HG03135 (cell line): Measurements from ENCODE around the gene TCL1B.

Experiments
- ATAC-seq: cut with Tn5 transposase; IDR thresholded peaks from one replicate; pipeline ENCODE4 v1.9.1; 2021; ENCODE audit warnings: mild to moderate bottlenecking, moderate library complexity; ENCODE audit not compliant: unreplicated experiment

Gene TCL1B

GRCh38 chr14:95666450-95666849, 19.8 kb upstream of the TCL1B start:
- no peak for ATAC-seq

GRCh38 chr14:95667249-95667693, 19.0 kb upstream of the TCL1B start:
- ATAC-seq: no peak

- no peak for ATAC-seq
These were observed 17.9 kb upstream of the TCL1B start for GRCh38 chr14:95668235-95668772.

- ATAC-seq: no peak
These were observed 11.6 kb upstream of the TCL1B start for GRCh38 chr14:95674613-95675012.

- no peak for ATAC-seq
These were observed 10.7 kb upstream of the TCL1B start for GRCh38 chr14:95675486-95675885.

- ATAC-seq: no peak
These were observed 8.9 kb upstream of the TCL1B start for GRCh38 chr14:95677179-95677835.

- ATAC-seq: no peak
These were observed 6.9 kb upstream of the TCL1B start for GRCh38 chr14:95679148-95679815.

- ATAC-seq: no peak
These were observed 6.1 kb upstream of the TCL1B start for GRCh38 chr14:95679998-95680735.

- no peak for ATAC-seq
These were observed 5.1 kb upstream of the TCL1B start for GRCh38 chr14:95681153-95681552.

GRCh38 chr14:95683793-95684192, 2.4 kb upstream of the TCL1B start:
- ATAC-seq: no peak

- ATAC-seq: no peak
These were observed 709 bp downstream of the TCL1B start for GRCh38 chr14:95686935-95687334.

GRCh38 chr14:95689441-95689840, 3.2 kb downstream of the TCL1B start:
- ATAC-seq: no peak

GRCh38 chr14:95690815-95691214, 4.6 kb downstream of the TCL1B start:
- no peak for ATAC-seq

- ATAC-seq: no peak
These were observed 5.4 kb downstream of the TCL1B start for GRCh38 chr14:95691591-95691990.

GRCh38 chr14:95692109-95692508, 5.9 kb downstream of the TCL1B start:
- no peak for ATAC-seq

GRCh38 chr14:95695051-95695450, 8.8 kb downstream of the TCL1B start:
- no peak for ATAC-seq

GRCh38 chr14:95695913-95696312, 9.7 kb downstream of the TCL1B start:
- ATAC-seq: no peak

- ATAC-seq: no peak
These were observed 10.5 kb downstream of the TCL1B start for GRCh38 chr14:95696741-95697140.

GRCh38 chr14:95697764-95698163, 11.5 kb downstream of the TCL1B start:
- peak; percentile 45 for ATAC-seq

GRCh38 chr14:95698287-95698686, 12.1 kb downstream of the TCL1B start:
- no peak for ATAC-seq

- ATAC-seq: no peak
These were observed 13.2 kb downstream of the TCL1B start for GRCh38 chr14:95699412-95699811.
